IMR-90 (cell line): ENCODE results near the gene ZFHX3. TPM values are rescaled to one million over a fixed set of nuclear protein-coding genes. Genes with fewer than 3 reads are reported as not detected.

Experiments used
- ATAC-seq: fragments of 200-7000 bp; cut with Tn5 transposase; 2 replicates; pipeline ENCODE4 v1.9.1; 2020; ENCODE audit warnings: low read depth, mild to moderate bottlenecking, moderate library complexity
- BruUV-seq: library from RNA; stranded (reverse); fragments of 400-500 nt; replicated peaks from 2 replicates; lab custom pipeline; 2021; lab: Mats Ljungman, UMichigan
- CTCF ChIA-PET: fragments of 300-600 bp; formaldehyde crosslinking; extraction: SDS; loops from one replicate; lab custom pipeline; 2021; ENCODE audit warnings: antibody characterized with exemption; lab: Yijun Ruan, JAX
- POLR2A ChIA-PET: fragments of 300-600 bp; sonication (Branson Sonifier 250); formaldehyde crosslinking; loops from one replicate; lab custom pipeline; 2022; ENCODE audit warnings: antibody characterized with exemption; ENCODE audit not compliant: unreplicated experiment; lab: Charles Lee
- DNase-seq: peaks from one replicate; pipeline ENCODE4 v3.0.0; 2013
- H2AFZ ChIP-seq: replicated peaks from 2 replicates; pipeline ENCODE3; 2013; ENCODE audit warnings: low read length, mild to moderate bottlenecking; ENCODE audit not compliant: poor library complexity
- H2AK5ac ChIP-seq: 2 replicates; pipeline ENCODE4 v1.6.1; 2013; ENCODE audit warnings: low read depth, low read length, inconsistent platforms
- H2AK9ac ChIP-seq: replicated peaks from 2 replicates; pipeline ENCODE3; 2013; ENCODE audit warnings: mild to moderate bottlenecking, low read depth, low read length, moderate library complexity; ENCODE audit not compliant: poor library complexity
- H2BK120ac ChIP-seq: 2 replicates; pipeline ENCODE4 v1.6.1; 2013; ENCODE audit warnings: low read depth, low read length, inconsistent platforms
- H2BK15ac ChIP-seq: 3 replicates; pipeline ENCODE4 v1.6.1; 2013; ENCODE audit warnings: low read depth, low read length, inconsistent platforms
- H2BK20ac ChIP-seq: 2 replicates; pipeline ENCODE4 v1.6.1; 2013; ENCODE audit warnings: low read depth, mild to moderate bottlenecking, inconsistent platforms, low read length, moderate library complexity
- H2BK5ac ChIP-seq: 2 replicates; pipeline ENCODE4 v1.6.1; 2013; ENCODE audit warnings: mild to moderate bottlenecking, low read depth, low read length, inconsistent platforms; ENCODE audit not compliant: poor library complexity, severe bottlenecking
- H3K14ac ChIP-seq: replicated peaks from 2 replicates; pipeline ENCODE4 v1.6.1; 2013; ENCODE audit warnings: low read depth, low read length, inconsistent platforms
- H3K18ac ChIP-seq: 2 replicates; pipeline ENCODE4 v1.6.1; 2013; ENCODE audit warnings: low read depth, low read length, control low read depth
- H3K23ac ChIP-seq: 2 replicates; pipeline ENCODE4 v1.6.1; 2013; ENCODE audit warnings: low read depth, low read length, inconsistent platforms
- H3K27ac ChIP-seq: 2 replicates; pipeline ENCODE4 v1.5.1; 2013; ENCODE audit warnings: mild to moderate bottlenecking, control low read depth, low read length; ENCODE audit not compliant: insufficient read depth
- H3K27me3 ChIP-seq: 2 replicates; pipeline ENCODE4 v1.6.1; 2013; ENCODE audit warnings: low read length; ENCODE audit not compliant: control insufficient read depth, insufficient read depth
- H3K36me3 ChIP-seq: 2 replicates; pipeline ENCODE4 v1.6.1; 2013; ENCODE audit warnings: low read length, mixed read lengths; ENCODE audit not compliant: control insufficient read depth, insufficient read depth
- H3K4ac ChIP-seq: 2 replicates; pipeline ENCODE4 v1.6.1; 2013; ENCODE audit warnings: low read depth, low read length, inconsistent platforms
- H3K4me1 ChIP-seq: 2 replicates; pipeline ENCODE4 v1.6.1; 2013; ENCODE audit warnings: low read length, mixed read lengths; ENCODE audit not compliant: control insufficient read depth, insufficient read depth
- H3K4me2 ChIP-seq: 2 replicates; pipeline ENCODE4 v1.6.1; 2013; ENCODE audit warnings: low read depth, mild to moderate bottlenecking, control low read depth, low read length, moderate library complexity
- H3K4me3 ChIP-seq: 2 replicates; pipeline ENCODE4 v1.5.1; 2013; ENCODE audit warnings: low read depth, mild to moderate bottlenecking, control low read depth, low read length, moderate library complexity; ENCODE audit not compliant: insufficient read depth
- H3K56ac ChIP-seq: 2 replicates; pipeline ENCODE4 v1.6.1; 2013; ENCODE audit warnings: low read length, inconsistent platforms; ENCODE audit not compliant: insufficient read depth; ENCODE audit errors: extremely low read depth
- H3K79me1 ChIP-seq, 2 experiments: 2 replicates each; pipeline ENCODE4 v1.6.1; 2013; ENCODE audit warnings: low read length in 2 of 2, inconsistent platforms in 1 of 2, low read depth in 1 of 2
- H3K9ac ChIP-seq: 2 replicates; pipeline ENCODE4 v1.6.1; 2013; ENCODE audit warnings: low read depth, low read length, control low read depth
- H3K9me1 ChIP-seq: 2 replicates; pipeline ENCODE4 v1.6.1; 2013; ENCODE audit warnings: low read length, inconsistent platforms; ENCODE audit not compliant: insufficient read depth
- H3K9me3 ChIP-seq: 2 replicates; pipeline ENCODE4 v1.6.1; 2013; ENCODE audit warnings: low read length; ENCODE audit not compliant: control insufficient read depth, insufficient read depth
- H4K20me1 ChIP-seq: 2 replicates; pipeline ENCODE4 v1.6.1; 2013; ENCODE audit warnings: low read length, inconsistent platforms; ENCODE audit not compliant: insufficient read depth
- H4K5ac ChIP-seq: 2 replicates; pipeline ENCODE4 v1.6.1; 2013; ENCODE audit warnings: mild to moderate bottlenecking, low read depth, low read length, control low read depth
- H4K8ac ChIP-seq, 2 experiments: 2 replicates each; pipeline ENCODE4 v1.6.1; 2013; ENCODE audit warnings: low read depth in 2 of 2, low read length in 2 of 2, control low read depth in 1 of 2, inconsistent platforms in 1 of 2
- H4K91ac ChIP-seq: 2 replicates; pipeline ENCODE4 v1.6.1; 2013; ENCODE audit warnings: low read depth, low read length, inconsistent platforms; ENCODE audit not compliant: insufficient read depth
- USF2 ChIP-seq: fragments of 150-350 bp; IDR thresholded peaks from 2 replicates; pipeline ENCODE4 v1.6.1; 2017; ENCODE audit warnings: mild to moderate bottlenecking, antibody characterized with exemption, low read length, low read depth
- WGBS, 2 experiments: methylation state at CpG; one replicate each; pipeline versions ENCODE4 v1.1.5 to v1.1.7; 2013; ENCODE audit warnings: missing lambda C conversion rate in 2 of 2; ENCODE audit not compliant: insufficient read length in 1 of 2; ENCODE audit errors: extremely low coverage in 2 of 2; 5-methylcytosine and 5-hydroxymethylcytosine counted together
- dilution Hi-C: fragments of 300-500 bp; cut with HindIII; formaldehyde crosslinking; loops from one replicate; pipeline ENCODE4 v1.14.3; 2018; ENCODE audit warnings: low sequenced_read_pairs; ENCODE audit not compliant: unreplicated experiment
- in situ Hi-C: fragments of 300-500 bp; cut with MboI; formaldehyde crosslinking; loops from 3 replicates; pipeline ENCODE4 v1.14.3; 2019; ENCODE audit warnings: low sequenced_read_pairs, inconsistent platforms, mixed read lengths
- intact Hi-C: fragments of 100-400 bp; cut with micrococcal nuclease; formaldehyde crosslinking; loops from 2 replicates; pipeline ENCODE4 v1.10.0; 2022
- polyA plus RNA-seq, 3 experiments: library from polyadenylated mRNA; depleted of rRNA; stranded (reverse); fragments of >200 nt; gene quantifications; 2 replicates each; pipeline ENCODE4 v1.2.3, GENCODE V29; 2012; ENCODE audit warnings: low replicate concordance in 1 of 3
- total RNA-seq: library from RNA; depleted of rRNA; stranded (reverse); fragments of >200 nt; gene quantifications from 2 replicates; pipeline ENCODE4 v1.2.3, GENCODE V29; 2012

The ZFHX3 gene
- total and polyA plus RNA-seq, 2 of the 4 experiments (the other 2 are of a cell fraction), result 1.4 to 1.7 TPM

GRCh38 chr16:73040735-73041402 lies 7.1 kb downstream of the ZFHX3 start:
- intact Hi-C loops (no loop called here), dilution Hi-C loops (loop anchor here (25.0 kb wide), 1 partner anchor 104 kb away; no protein-coding TSS in a partner anchor), in situ Hi-C loops (no loop called here)
- Histone ChIP-seq H3K4ac (no peak overlapping the region), H2BK5ac (no peak overlapping the region), H3K4me3 (no peak overlapping the region), H2BK120ac (no peak overlapping the region), H4K20me1 (peaks cover 47% of the 10 kb centered on the region), H3K23ac (no peak overlapping the region), H3K9ac (no peak overlapping the region), H3K4me1 (peaks cover 32% of the 10 kb centered on the region), H3K9me3 (no peaks in the 10 kb centered on the region), H2AK5ac (no peak overlapping the region), H3K56ac (no peak overlapping the region), H2AFZ (no peak overlapping the region), H4K8ac (no peak overlapping the region), H3K18ac (no peak overlapping the region), H3K36me3 (no peaks in the 10 kb centered on the region), H3K14ac (no peak overlapping the region), H3K9me1 (peaks cover 14% of the 10 kb centered on the region; the same call in 1 of the 2 replicates), H2BK15ac (no peak overlapping the region), H4K5ac (no peak overlapping the region), H3K79me1 (peaks cover 56 to 91% of the 10 kb centered on the region in 2 experiments), H3K4me2 (no peak overlapping the region), H2AK9ac (no peak overlapping the region), H3K27ac (no peak overlapping the region), H4K91ac (no peak overlapping the region), H3K27me3 (no peaks in the 10 kb centered on the region), H2BK20ac (no peak overlapping the region)
- TF ChIP-seq USF2, result no peak
- POLR2A ChIA-PET, result no interaction called here
- ATAC-seq (no peak), DNase-seq (no peak)
- CTCF ChIA-PET, result no interaction called here
- 86% methylated on average over 1 of the region's 6 CpGs; no CpG with 5 or more reads in 1 of the 2 experiments for WGBS, 2 experiments
- no TSS peak for BruUV-seq
